Tibial artery (tissue), 4 donors: ENCODE measurements around the gene SPOCD1.

Source experiments
- DNase-seq, 2 donors: peaks; one replicate each; pipeline ENCODE4 v3.0.0-alpha.2; 2019
- H3K27ac ChIP-seq, 2 donors: fragments of 200-600 bp; sonication (generic) in 1 of 2; 1 replicate in 1 of 2; 2 replicates in 1 of 2; pipeline ENCODE4 v1.5.1; 2018 to 2019; ENCODE audit warnings: mild to moderate bottlenecking in 1 of 2
- H3K27me3 ChIP-seq, 2 donors: fragments of 200-600 bp; sonication (generic) in 1 of 2; one replicate each; pipeline versions ENCODE4 v1.5.1 to v1.6.0; 2016 to 2019
- H3K36me3 ChIP-seq, 3 donors: fragments of 200-600 bp; sonication (generic) in 2 of 3; one replicate each; pipeline ENCODE4 v1.5.1; 2016 to 2019; ENCODE audit warnings: mild to moderate bottlenecking in 2 of 3
- H3K4me1 ChIP-seq, 4 donors: fragments of 200-600 bp; sonication (generic) in 2 of 4; 1 replicate in 3 of 4; 2 replicates in 1 of 4; pipeline ENCODE4 v1.5.1; 2016 to 2019
- H3K4me3 ChIP-seq, 2 donors: fragments of 200-600 bp; sonication (generic) in 1 of 2; 1 replicate in 1 of 2; 2 replicates in 1 of 2; pipeline ENCODE4 v1.5.1; 2018 to 2019; ENCODE audit warnings: mild to moderate bottlenecking in 2 of 2
- H3K9me3 ChIP-seq, 3 donors: fragments of 200-600 bp; sonication (generic) in 1 of 3; one replicate each; pipeline ENCODE4 v1.5.1; 2016 to 2019
- intact Hi-C: fragments of 100-400 bp; cut with DNase I; formaldehyde crosslinking; loops from one replicate; pipeline ENCODE4 v1.15.0; 2023; ENCODE audit warnings: low total_unique reads
- TF ChIP-seq, protein P1 (sequence below), 2 experiments: fragments of 200-600 bp in 1 of 2; fragments of 450-650 bp in 1 of 2; IDR thresholded peaks; one replicate each; pipeline ENCODE4 v1.5.1; 2017 to 2019; ENCODE audit warnings: antibody characterized with exemption in 2 of 2, mild to moderate bottlenecking in 1 of 2, moderate library complexity in 1 of 2

SPOCD1 gene

GRCh38 chr1:31749785-31750735 is 65.8 kb downstream of the SPOCD1 start:
- Histone ChIP-seq H3K27ac (no peak overlapping the region), H3K27me3 (no peaks in the 10 kb centered on the region), H3K9me3 (no peaks in the 10 kb centered on the region), H3K4me1 (peaks cover 0 to 32% (median 25%) of the 10 kb centered on the region in 4 donors), H3K4me3 (no peak overlapping the region), H3K36me3 (no peaks in the 10 kb centered on the region)
- intact Hi-C loops = no loop called here
- TF ChIP-seq, protein P1, sequence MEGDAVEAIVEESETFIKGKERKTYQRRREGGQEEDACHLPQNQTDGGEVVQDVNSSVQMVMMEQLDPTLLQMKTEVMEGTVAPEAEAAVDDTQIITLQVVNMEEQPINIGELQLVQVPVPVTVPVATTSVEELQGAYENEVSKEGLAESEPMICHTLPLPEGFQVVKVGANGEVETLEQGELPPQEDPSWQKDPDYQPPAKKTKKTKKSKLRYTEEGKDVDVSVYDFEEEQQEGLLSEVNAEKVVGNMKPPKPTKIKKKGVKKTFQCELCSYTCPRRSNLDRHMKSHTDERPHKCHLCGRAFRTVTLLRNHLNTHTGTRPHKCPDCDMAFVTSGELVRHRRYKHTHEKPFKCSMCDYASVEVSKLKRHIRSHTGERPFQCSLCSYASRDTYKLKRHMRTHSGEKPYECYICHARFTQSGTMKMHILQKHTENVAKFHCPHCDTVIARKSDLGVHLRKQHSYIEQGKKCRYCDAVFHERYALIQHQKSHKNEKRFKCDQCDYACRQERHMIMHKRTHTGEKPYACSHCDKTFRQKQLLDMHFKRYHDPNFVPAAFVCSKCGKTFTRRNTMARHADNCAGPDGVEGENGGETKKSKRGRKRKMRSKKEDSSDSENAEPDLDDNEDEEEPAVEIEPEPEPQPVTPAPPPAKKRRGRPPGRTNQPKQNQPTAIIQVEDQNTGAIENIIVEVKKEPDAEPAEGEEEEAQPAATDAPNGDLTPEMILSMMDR (IDR thresholded peaks at IDR 0.05) = no peak
- DNase-seq = no peak

DNA sequence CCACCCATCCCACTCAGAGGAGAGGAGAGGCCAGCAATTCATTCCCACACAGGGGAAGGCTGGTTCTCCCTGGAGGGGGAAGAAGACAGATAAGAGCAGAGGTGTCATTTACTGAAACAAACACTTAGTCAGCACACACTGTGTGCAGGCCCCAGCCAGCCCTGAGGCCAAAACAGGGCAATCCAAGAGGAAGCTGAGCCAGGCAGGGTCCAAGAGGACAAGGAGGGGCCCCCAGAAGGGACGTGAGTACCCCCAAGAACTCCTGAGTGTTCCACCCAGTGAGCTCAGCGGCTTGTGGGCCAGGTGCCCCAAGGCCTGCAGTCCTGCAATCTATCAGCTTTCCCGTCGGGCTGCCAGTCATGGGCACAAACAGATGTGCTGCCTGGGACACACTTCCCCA is 67.5 kb downstream of the SPOCD1 start:
- H3K9me3 ChIP-seq = no peaks in the 10 kb centered on the region
- no peak for DNase-seq
- no peak overlapping the region for H3K4me3 ChIP-seq
- no peak overlapping the region for H3K27ac ChIP-seq
- H3K27me3 ChIP-seq = no peaks in the 10 kb centered on the region
- H3K4me1 ChIP-seq = peaks cover 0 to 15% (median 11%) of the 10 kb centered on the region in 4 donors
- intact Hi-C loops = no loop called here
- TF ChIP-seq, protein P1 (IDR thresholded peaks at IDR 0.05) = no peak
- no peaks in the 10 kb centered on the region for H3K36me3 ChIP-seq

- Histone ChIP-seq H3K9me3 (no peaks in the 10 kb centered on the region), H3K4me3 (no peak overlapping the region), H3K27me3 (no peaks in the 10 kb centered on the region), H3K36me3 (no peaks in the 10 kb centered on the region), H3K27ac (no peak overlapping the region), H3K4me1 (peaks cover 0 to 10% (median 4%) of the 10 kb centered on the region in 4 donors)
- DNase-seq = no peak
- TF ChIP-seq, protein P1 (IDR thresholded peaks at IDR 0.05) = no peak
- intact Hi-C loops = loop anchor here (2.0 kb wide), 1 partner anchor 85 kb away; no protein-coding TSS in a partner anchor
Measured at GRCh38 chr1:31747304-31747703, 68.5 kb downstream of the SPOCD1 start.

DNA sequence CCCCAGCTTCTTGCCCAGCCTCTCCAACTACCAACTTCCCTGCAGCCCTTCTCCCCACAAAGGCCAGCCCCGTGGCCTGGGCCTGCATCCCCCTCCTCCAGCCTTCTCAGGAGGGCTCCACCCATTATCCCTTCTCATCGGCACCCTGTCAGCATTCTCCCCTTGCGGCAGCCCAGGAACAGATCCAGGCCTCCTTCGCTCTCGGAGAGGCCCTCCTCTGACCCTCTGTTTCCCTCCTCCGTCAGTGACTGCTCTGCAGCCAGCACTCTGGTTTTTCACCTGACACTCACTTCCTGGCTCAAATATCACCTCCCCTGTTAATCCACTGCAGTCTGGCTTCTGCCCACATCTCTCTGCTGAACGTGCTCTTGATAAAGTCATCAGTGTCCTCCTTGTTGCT is 69.1 kb downstream of the SPOCD1 start:
- Histone ChIP-seq H3K36me3 (no peaks in the 10 kb centered on the region), H3K4me3 (no peak overlapping the region), H3K9me3 (no peaks in the 10 kb centered on the region), H3K27ac (no peak overlapping the region), H3K4me1 (peaks cover 0 to 10% (median 4%) of the 10 kb centered on the region in 4 donors), H3K27me3 (no peaks in the 10 kb centered on the region)
- no peak for DNase-seq
- TF ChIP-seq, protein P1 (IDR thresholded peaks at IDR 0.05) = no peak
- intact Hi-C loops = loop anchor here (2.0 kb wide), 1 partner anchor 84 kb away; no protein-coding TSS in a partner anchor

- Histone ChIP-seq H3K4me3 (no peak overlapping the region), H3K36me3 (no peaks in the 10 kb centered on the region), H3K4me1 (peaks cover 0 to 10% (median 4%) of the 10 kb centered on the region in 4 donors), H3K9me3 (no peaks in the 10 kb centered on the region), H3K27ac (no peak overlapping the region), H3K27me3 (no peaks in the 10 kb centered on the region)
- intact Hi-C loops = loop anchor here (2.0 kb wide), 1 partner anchor 83 kb away; no protein-coding TSS in a partner anchor
- no peak for DNase-seq
- TF ChIP-seq, protein P1 (IDR thresholded peaks at IDR 0.05) = no peak
Measured at GRCh38 chr1:31745946-31746670, 69.7 kb downstream of the SPOCD1 start.
